Gastroesophageal sphincter (tissue), 4 donors: ENCODE results near the gene SLC24A1. TPM values are rescaled to one million over a fixed set of nuclear protein-coding genes. Genes with fewer than 3 reads are reported as not detected.

Source experiments
- ATAC-seq: fragments of 150-250 bp; one replicate; pipeline ENCODE4 v1.9.1; 2016; ENCODE audit warnings: mild to moderate bottlenecking, moderate library complexity
- H3K27ac ChIP-seq, 4 donors: fragments of 200-600 bp; sonication (generic) in 3 of 4; 1 replicate in 3 of 4; 2 replicates in 1 of 4; pipeline ENCODE4 v1.5.1; 2016 to 2019
- H3K27me3 ChIP-seq: fragments of 200-600 bp; sonication (generic); one replicate; pipeline ENCODE4 v1.5.1; 2019
- H3K36me3 ChIP-seq, 2 donors: fragments of 200-600 bp; sonication (generic); one replicate each; pipeline ENCODE4 v1.5.1; 2019; ENCODE audit warnings: control low read depth in 1 of 2
- H3K4me1 ChIP-seq, 3 donors: fragments of 200-600 bp; sonication (generic); 1 replicate in 2 of 3; 2 replicates in 1 of 3; pipeline ENCODE4 v1.5.1; 2016 to 2019; ENCODE audit warnings: control low read depth in 2 of 3
- H3K4me3 ChIP-seq, 2 donors: fragments of 200-600 bp; sonication (generic); one replicate each; pipeline ENCODE4 v1.5.1; 2019; ENCODE audit warnings: mild to moderate bottlenecking in 1 of 2, moderate library complexity in 1 of 2
- H3K9me3 ChIP-seq, 3 donors: fragments of 200-600 bp; sonication (generic); one replicate each; pipeline ENCODE4 v1.5.1; 2017 to 2019; ENCODE audit warnings: control low read depth in 2 of 3
- CTCF ChIP-seq, 4 experiments: fragments of 200-600 bp in 2 of 4; fragments of 450-650 bp in 2 of 4; sonication (generic) in 1 of 4; IDR thresholded peaks; one replicate each; pipeline ENCODE4 v1.5.1; 2017 to 2019; ENCODE audit warnings: antibody characterized with exemption in 4 of 4, mild to moderate bottlenecking in 2 of 4, moderate library complexity in 2 of 4
- EP300 ChIP-seq: sonication (generic); formaldehyde crosslinking; IDR thresholded peaks from one replicate; pipeline ENCODE4 v1.6.1; 2017; ENCODE audit warnings: antibody characterized with exemption, mild to moderate bottlenecking
- POLR2A ChIP-seq, 2 donors: fragments of 450-650 bp; IDR thresholded peaks; one replicate each; pipeline ENCODE4 v1.6.1; 2017; ENCODE audit warnings: antibody characterized with exemption in 2 of 2, mild to moderate bottlenecking in 2 of 2, moderate library complexity in 1 of 2
- POLR2AphosphoS5 ChIP-seq: sonication (generic); formaldehyde crosslinking; IDR thresholded peaks from one replicate; pipeline ENCODE4 v1.6.1; 2017; ENCODE audit warnings: antibody characterized with exemption
- WGBS, 2 donors: methylation state at CpG; one replicate each; pipeline ENCODE4 v1.1.5; 2018; ENCODE audit warnings: low coverage in 1 of 2; 5-methylcytosine and 5-hydroxymethylcytosine counted together
- total RNA-seq, 4 donors: library from RNA; depleted of rRNA; stranded (reverse); fragments of >200 nt; gene quantifications; one replicate each; pipeline ENCODE4 v1.1.0, GENCODE V29; 2016

SLC24A1 gene
- 1 to 10 TPM; 2.7 to 4.6 (median 3.9) TPM for total RNA-seq

- no peak for TF ChIP-seq POLR2AphosphoS5
- no peak for TF ChIP-seq POLR2A (IDR thresholded peaks at IDR 0.05)
- TF ChIP-seq CTCF (IDR thresholded peaks at IDR 0.05), result no peak
- TF ChIP-seq EP300, result no peak
- H3K4me1 ChIP-seq, result no peaks in the 10 kb centered on the region
- H3K36me3 ChIP-seq, result peaks cover 0 to 27% of the 10 kb centered on the region in 2 donors
- no peaks in the 10 kb centered on the region for H3K9me3 ChIP-seq
- no peaks in the 10 kb centered on the region for H3K27me3 ChIP-seq
- H3K27ac ChIP-seq, result no peak within 1 kb of the TSS
- ATAC-seq, result no peak
- 79 to 90% methylated on average over 2 of the region's 6 CpGs for WGBS, 2 donors
- no peak within 1 kb of the TSS for H3K4me3 ChIP-seq
Measured at GRCh38 chr15:65621638-65622037, at the start of gene SLC24A1. TSS of gene SLC24A1 (plus strand) at chr15:65621938. CDS start at chr15:65624081, 2,143 bp downstream.

GRCh38 chr15:65571971-65572370, 49.8 kb upstream of the SLC24A1 start:
- WGBS, 2 donors, result 80 to 86% methylated on average over 1 to 2 of the region's 2 CpGs
- no peak for TF ChIP-seq POLR2A (IDR thresholded peaks at IDR 0.05)
- TF ChIP-seq CTCF (IDR thresholded peaks at IDR 0.05), result no peak
- TF ChIP-seq EP300, result no peak
- TF ChIP-seq POLR2AphosphoS5, result no peak

GRCh38 chr15:65576664-65577063, 45.1 kb upstream of the SLC24A1 start:
- H3K27me3 ChIP-seq, result no peaks in the 10 kb centered on the region
- peaks cover 4 to 98% of the 10 kb centered on the region in 2 donors for H3K36me3 ChIP-seq
- no peaks in the 10 kb centered on the region for H3K4me1 ChIP-seq
- H3K4me3 ChIP-seq, result no peak overlapping the region
- WGBS, 2 donors, result 73 to 100% methylated on average over 1 of the region's 1 CpG
- H3K9me3 ChIP-seq, result no peaks in the 10 kb centered on the region
- H3K27ac ChIP-seq, result no peak overlapping the region
- ATAC-seq, result no peak
- TF ChIP-seq POLR2A (IDR thresholded peaks at IDR 0.05), result no peak
- TF ChIP-seq POLR2AphosphoS5, result no peak
- TF ChIP-seq CTCF (IDR thresholded peaks at IDR 0.05), result no peak
- TF ChIP-seq EP300, result no peak

More at GRCh38 chr15:65571971-65572370, 49.8 kb upstream of the SLC24A1 start:
- no peaks in the 10 kb centered on the region for H3K27me3 ChIP-seq
- H3K4me1 ChIP-seq, result no peaks in the 10 kb centered on the region
- ATAC-seq, result no peak
- peaks cover 5 to 96% of the 10 kb centered on the region in 2 donors for H3K36me3 ChIP-seq
- H3K27ac ChIP-seq, result no peak overlapping the region
- H3K4me3 ChIP-seq, result no peak overlapping the region
- H3K9me3 ChIP-seq, result no peaks in the 10 kb centered on the region

- Histone ChIP-seq H3K27me3 (no peaks in the 10 kb centered on the region), H3K4me3 (no peak overlapping the region), H3K9me3 (no peaks in the 10 kb centered on the region), H3K36me3 (peaks cover 4 to 99% of the 10 kb centered on the region in 2 donors), H3K27ac (no peak overlapping the region), H3K4me1 (no peaks in the 10 kb centered on the region)
- no peak for ATAC-seq
- TF ChIP-seq POLR2AphosphoS5, result no peak
- TF ChIP-seq EP300, result no peak
- no peak for TF ChIP-seq CTCF (IDR thresholded peaks at IDR 0.05)
- no peak for TF ChIP-seq POLR2A (IDR thresholded peaks at IDR 0.05)
- WGBS, 2 donors, result 77 to 82% methylated on average over 6 of the region's 6 CpGs
Measured at GRCh38 chr15:65577129-65577996, 44.4 kb upstream of the SLC24A1 start.
